Osteoblast (primary cell): ENCODE data around the gene ITGA7. TPM values are rescaled to one million over a fixed set of nuclear protein-coding genes. Genes with fewer than 3 reads are reported as not detected.
A peak's percentile ranks its signal among the peaks of the same experiment; 100 is the strongest.

Experiments used
- DNase-seq: peaks from one replicate; pipeline ENCODE4 v3.0.0; 2011; ENCODE audit warnings: low spot score, mixed read lengths; ENCODE audit not compliant: insufficient read length; ENCODE audit errors: missing footprints
- H2AFZ ChIP-seq: 2 replicates; pipeline ENCODE4 v1.6.0; 2011; ENCODE audit warnings: mild to moderate bottlenecking, low read length
- H3K27ac ChIP-seq: 2 replicates; pipeline ENCODE4 v1.5.1; 2011; ENCODE audit warnings: mild to moderate bottlenecking, low read depth, low read length, moderate library complexity
- H3K27me3 ChIP-seq: 2 replicates; pipeline ENCODE4 v1.6.0; 2012; ENCODE audit warnings: mild to moderate bottlenecking, control low read depth, inconsistent platforms, low read length, moderate library complexity; ENCODE audit not compliant: insufficient read depth
- H3K36me3 ChIP-seq: 2 replicates; pipeline ENCODE4 v1.5.1; 2011; ENCODE audit warnings: mild to moderate bottlenecking, low read length, control low read depth, moderate library complexity; ENCODE audit not compliant: insufficient read depth
- H3K4me1 ChIP-seq: 2 replicates; pipeline ENCODE4 v1.5.1; 2011; ENCODE audit warnings: mild to moderate bottlenecking, low read length, control low read depth, moderate library complexity; ENCODE audit not compliant: insufficient read depth
- H3K4me2 ChIP-seq: 2 replicates; pipeline ENCODE4 v1.6.0; 2011; ENCODE audit warnings: mild to moderate bottlenecking, low read length; ENCODE audit not compliant: insufficient read depth
- H3K4me3 ChIP-seq: fragments of 200-600 bp; sonication (generic); 3 replicates; pipeline ENCODE4 v1.5.1; 2012; ENCODE audit warnings: mild to moderate bottlenecking, low read length, inconsistent platforms; ENCODE audit not compliant: insufficient read depth
- H3K79me2 ChIP-seq: 2 replicates; pipeline ENCODE4 v1.6.0; 2012; ENCODE audit warnings: mild to moderate bottlenecking, low read length, control low read depth, inconsistent platforms; ENCODE audit not compliant: insufficient read depth
- H3K9me3 ChIP-seq: 2 replicates; pipeline ENCODE4 v1.5.1; 2011; ENCODE audit warnings: low read depth, low read length, control low read depth
- H4K20me1 ChIP-seq: 2 replicates; pipeline ENCODE4 v1.6.0; 2012; ENCODE audit warnings: mild to moderate bottlenecking, low read length, control low read depth; ENCODE audit not compliant: insufficient read depth
- total RNA-seq: library from RNA; depleted of rRNA; stranded (reverse); fragments of >200 nt; gene quantifications from 2 replicates; pipeline ENCODE4 v1.2.3, GENCODE V29; 2012
- TF ChIP-seq, protein P1 (sequence below): IDR thresholded peaks from 2 replicates; pipeline ENCODE4 v1.5.1; 2011; ENCODE audit warnings: mild to moderate bottlenecking, low read depth, low read length, moderate library complexity; ENCODE audit errors: extremely low read depth

ITGA7 gene
- total RNA-seq, 1 donor, result 22.4 TPM

DNA sequence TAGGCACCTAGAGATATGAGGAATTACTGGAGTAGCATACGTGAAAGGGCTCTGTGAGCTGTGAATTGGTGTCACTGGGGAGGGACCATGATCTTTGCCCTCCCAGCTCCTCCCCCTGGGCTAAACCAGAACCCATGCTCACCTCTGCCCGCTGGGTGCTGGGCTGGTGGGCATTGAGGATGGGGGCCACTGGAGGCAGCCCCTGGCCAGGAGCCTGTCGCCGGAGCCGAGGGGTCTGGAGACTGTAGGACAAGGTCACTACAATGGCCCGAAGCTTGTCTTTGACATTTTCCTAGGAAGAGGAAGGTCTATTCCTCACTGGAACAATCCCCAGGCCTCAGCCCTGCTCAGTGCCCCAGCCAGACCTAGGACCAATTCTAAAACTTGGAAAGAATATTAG, 11.6 kb downstream of the ITGA7 start:
- Histone ChIP-seq H2AFZ (no peak overlapping the region), H3K27me3 (no peaks in the 10 kb centered on the region), H3K79me2 (peaks cover 24% of the 10 kb centered on the region), H3K4me1 (peaks cover 4% of the 10 kb centered on the region), H3K4me2 (no peak overlapping the region), H3K9me3 (no peaks in the 10 kb centered on the region), H3K36me3 (peaks cover 88% of the 10 kb centered on the region), H4K20me1 (peaks cover 19% of the 10 kb centered on the region), H3K4me3 (no peak overlapping the region), H3K27ac (no peak overlapping the region)
- DNase-seq, result peak; percentile 23
- TF ChIP-seq, protein P1, sequence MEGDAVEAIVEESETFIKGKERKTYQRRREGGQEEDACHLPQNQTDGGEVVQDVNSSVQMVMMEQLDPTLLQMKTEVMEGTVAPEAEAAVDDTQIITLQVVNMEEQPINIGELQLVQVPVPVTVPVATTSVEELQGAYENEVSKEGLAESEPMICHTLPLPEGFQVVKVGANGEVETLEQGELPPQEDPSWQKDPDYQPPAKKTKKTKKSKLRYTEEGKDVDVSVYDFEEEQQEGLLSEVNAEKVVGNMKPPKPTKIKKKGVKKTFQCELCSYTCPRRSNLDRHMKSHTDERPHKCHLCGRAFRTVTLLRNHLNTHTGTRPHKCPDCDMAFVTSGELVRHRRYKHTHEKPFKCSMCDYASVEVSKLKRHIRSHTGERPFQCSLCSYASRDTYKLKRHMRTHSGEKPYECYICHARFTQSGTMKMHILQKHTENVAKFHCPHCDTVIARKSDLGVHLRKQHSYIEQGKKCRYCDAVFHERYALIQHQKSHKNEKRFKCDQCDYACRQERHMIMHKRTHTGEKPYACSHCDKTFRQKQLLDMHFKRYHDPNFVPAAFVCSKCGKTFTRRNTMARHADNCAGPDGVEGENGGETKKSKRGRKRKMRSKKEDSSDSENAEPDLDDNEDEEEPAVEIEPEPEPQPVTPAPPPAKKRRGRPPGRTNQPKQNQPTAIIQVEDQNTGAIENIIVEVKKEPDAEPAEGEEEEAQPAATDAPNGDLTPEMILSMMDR, result no peak

DNA sequence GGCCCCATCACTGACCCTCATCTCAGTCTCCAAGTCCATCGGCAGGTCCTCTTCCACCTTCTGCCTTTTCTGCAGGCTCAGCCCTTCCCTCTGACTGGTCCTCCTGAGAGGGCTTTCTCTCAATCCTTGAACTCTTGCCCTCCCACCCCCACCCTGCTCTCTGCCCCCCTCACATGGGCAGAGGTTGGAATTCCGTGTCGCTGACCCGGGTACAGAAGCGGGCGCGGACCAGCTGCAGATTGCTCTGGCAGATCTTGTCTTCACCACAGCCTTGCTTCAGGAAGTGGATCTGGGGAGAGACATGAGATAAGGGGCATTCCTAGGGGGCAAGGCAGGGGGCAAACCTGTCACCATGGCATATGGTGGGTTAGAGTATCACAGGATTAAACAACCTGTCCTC, 12.4 kb downstream of the ITGA7 start:
- TF ChIP-seq, protein P1, result no peak
- Histone ChIP-seq H3K27ac (no peak overlapping the region), H3K36me3 (peaks cover 84% of the 10 kb centered on the region)

DNA sequence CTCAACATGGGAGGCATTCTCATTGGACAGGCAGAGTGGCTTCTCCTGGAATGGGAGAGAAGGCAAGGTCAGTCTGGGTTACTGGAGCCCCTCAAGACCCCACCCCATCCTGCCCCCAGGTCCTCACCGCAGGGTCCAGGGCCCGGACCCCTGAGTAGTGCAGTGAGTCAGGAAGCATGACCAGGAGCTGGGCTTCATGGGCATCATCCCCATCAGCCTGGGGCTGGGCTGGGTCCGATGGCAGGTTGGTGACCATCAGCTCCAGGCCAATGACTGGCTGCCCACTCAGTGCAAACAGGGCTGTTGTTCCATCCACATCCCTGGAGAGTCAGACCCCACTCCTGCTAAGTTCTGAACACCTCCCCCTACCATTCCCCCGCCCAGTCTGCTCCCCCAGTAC, 13.1 kb downstream of the ITGA7 start:
- H3K9me3 ChIP-seq, result no peaks in the 10 kb centered on the region
- H4K20me1 ChIP-seq, result peaks cover 12% of the 10 kb centered on the region
- DNase-seq, result peak; percentile 22
- H2AFZ ChIP-seq, result no peak overlapping the region
- no peak overlapping the region for H3K27ac ChIP-seq
- H3K36me3 ChIP-seq, result peaks cover 78% of the 10 kb centered on the region
- TF ChIP-seq, protein P1, result no peak
- peaks cover 10% of the 10 kb centered on the region for H3K79me2 ChIP-seq
- H3K4me2 ChIP-seq, result no peak overlapping the region
- H3K4me1 ChIP-seq, result no peaks in the 10 kb centered on the region
- no peak overlapping the region for H3K4me3 ChIP-seq
- no peaks in the 10 kb centered on the region for H3K27me3 ChIP-seq

More for the DNA sequence above, 12.4 kb downstream of the ITGA7 start:
- Histone ChIP-seq H3K4me1 (no peaks in the 10 kb centered on the region), H3K4me2 (no peak overlapping the region), H3K79me2 (peaks cover 17% of the 10 kb centered on the region), H2AFZ (no peak overlapping the region), H3K9me3 (no peaks in the 10 kb centered on the region), H4K20me1 (peaks cover 12% of the 10 kb centered on the region), H3K27me3 (no peaks in the 10 kb centered on the region), H3K4me3 (no peak overlapping the region)
- DNase-seq, result peak; percentile 19

DNA sequence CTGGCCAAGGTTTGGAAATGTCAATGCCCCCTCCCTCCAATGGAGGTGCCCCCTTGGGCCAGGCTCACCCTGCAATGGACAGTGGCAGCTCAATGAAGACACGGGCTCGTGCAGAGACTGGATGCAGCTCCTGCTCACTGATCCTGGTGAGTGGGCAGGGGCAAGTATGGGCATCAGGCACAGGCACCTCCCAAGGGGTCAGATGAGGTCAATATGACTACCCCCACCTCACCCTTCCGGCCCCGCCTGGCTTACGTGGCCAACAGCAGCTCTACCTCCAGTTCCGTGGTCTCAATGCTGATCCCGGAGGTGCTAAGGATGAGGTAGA, 13.6 kb downstream of the ITGA7 start:
- no peak overlapping the region for H3K4me2 ChIP-seq
- peaks cover 79% of the 10 kb centered on the region for H3K36me3 ChIP-seq
- DNase-seq, result peak; percentile 31
- H3K9me3 ChIP-seq, result no peaks in the 10 kb centered on the region
- no peak overlapping the region for H3K4me3 ChIP-seq
- TF ChIP-seq, protein P1, result no peak
- H3K27ac ChIP-seq, result no peak overlapping the region
- H3K79me2 ChIP-seq, result peaks cover 5% of the 10 kb centered on the region
- H3K4me1 ChIP-seq, result no peaks in the 10 kb centered on the region
- no peak overlapping the region for H2AFZ ChIP-seq
- peaks cover 10% of the 10 kb centered on the region for H4K20me1 ChIP-seq
- no peaks in the 10 kb centered on the region for H3K27me3 ChIP-seq
